K562 (cell line): Measurements from ENCODE around the gene FAM89B. TPM values are rescaled to one million over a fixed set of nuclear protein-coding genes. Genes with fewer than 3 reads are reported as not detected.

ENCODE experiments used
- ELF4 ChIP-seq: fragments of 450-650 bp; formaldehyde crosslinking; IDR thresholded peaks from 2 replicates; pipeline ENCODE4 v1.4.0; 2022; ENCODE audit warnings: missing genetic modification characterization
- ETV1 ChIP-seq: fragments of 450-650 bp; conservative IDR thresholded peaks from 2 replicates; pipeline ENCODE4 v1.6.1; 2016; ENCODE audit warnings: missing genetic modification characterization, control low read depth, low read depth, missing compliant biosample characterization
- ETV6 ChIP-seq, 3 experiments: fragments of 150-350 bp in 1 of 3; sonication (generic) in 1 of 3; formaldehyde crosslinking in 1 of 3; IDR thresholded peaks; 2 replicates each; pipeline versions ENCODE4 v1.6.1 to v1.8.0; 2014 to 2022; ENCODE audit warnings: borderline replicate concordance in 2 of 3, low read depth in 2 of 3, antibody characterized with exemption in 1 of 3, low read length in 1 of 3, mild to moderate bottlenecking in 1 of 3, missing genetic modification reagents in 1 of 3
- FOXM1 ChIP-seq, 2 experiments: fragments of 450-650 bp in 1 of 2; sonication (generic) in 1 of 2; formaldehyde crosslinking in 1 of 2; IDR thresholded peaks; 2 replicates each; pipeline versions ENCODE4 v1.6.1 to v1.9.0; 2017 to 2022; ENCODE audit warnings: low read depth in 2 of 2, mild to moderate bottlenecking in 2 of 2, missing genetic modification reagents in 1 of 2, moderate library complexity in 1 of 2
- HDAC2 ChIP-seq: fragments of 450-650 bp; IDR thresholded peaks from 2 replicates; pipeline ENCODE4 v1.6.1; 2016; ENCODE audit warnings: mild to moderate bottlenecking
- HMG20B ChIP-seq: fragments of 250-450 bp; sonication (Bioruptor Pico); IDR thresholded peaks from 2 replicates; pipeline ENCODE4 v1.5.0; 2021; ENCODE audit warnings: mild to moderate bottlenecking
- KAT2B ChIP-seq: IDR thresholded peaks from one replicate; pipeline ENCODE4 v1.6.1; 2012; ENCODE audit warnings: low read depth, mild to moderate bottlenecking, control low read depth, inconsistent platforms, low read length, moderate library complexity
- NFE2 ChIP-seq: IDR thresholded peaks from 2 replicates; pipeline ENCODE4 v1.6.1; 2014; ENCODE audit warnings: antibody characterized with exemption, low read depth
- PTBP1 ChIP-seq: fragments of 200-400 bp; formaldehyde crosslinking; IDR thresholded peaks from 2 replicates; pipeline ENCODE4 v1.6.1; 2017; ENCODE audit warnings: low read depth, low read length
- SMARCC2 ChIP-seq: fragments of 450-650 bp; IDR thresholded peaks from 2 replicates; pipeline ENCODE4 v1.6.1; 2017; ENCODE audit warnings: antibody characterized with exemption, moderate library complexity, mild to moderate bottlenecking, low read depth
- ZKSCAN8 ChIP-seq: fragments of 200-800 bp; sonication (Bioruptor generic); IDR thresholded peaks from 2 replicates; pipeline ENCODE4 v1.6.1; 2016; ENCODE audit warnings: missing genetic modification characterization, missing compliant biosample characterization
- ZNF12 ChIP-seq: sonication (generic); formaldehyde crosslinking; IDR thresholded peaks from 2 replicates; pipeline ENCODE4 v1.4.0; 2020; ENCODE audit warnings: mild to moderate bottlenecking, missing genetic modification reagents
- ZNF282 ChIP-seq: sonication (generic); formaldehyde crosslinking; IDR thresholded peaks from 2 replicates; pipeline ENCODE4 v1.8.1; 2023; ENCODE audit warnings: missing genetic modification reagents
- polyA plus RNA-seq, 8 experiments: library from polyadenylated mRNA; depleted of rRNA in 4 of 8; stranded (reverse) in 5 of 8; unstranded in 3 of 8; fragments of >200 nt; fragmentation: Nextera tagmentation in 2 of 8; fragmentation: Illumina TruSeq in 1 of 8; extraction: Ambion mirVana in 2 of 8; extraction: Trizol in 1 of 8; gene quantifications; 2 replicates each; pipeline versions ENCODE4 v1.2.1 to v1.2.3, GENCODE V29; 2011 to 2014; ENCODE audit warnings: inconsistent platforms in 1 of 8, missing spikeins in 1 of 8
- total RNA-seq, 7 experiments: library from RNA; depleted of rRNA in 6 of 7; stranded (reverse); fragments of >200 nt in 6 of 7; fragmentation: Illumina TruSeq in 2 of 7; extraction: Trizol in 2 of 7; gene quantifications; 2 replicates each; pipeline versions ENCODE4 v1.2.1 to v1.2.3, GENCODE V29; 2011 to 2021; ENCODE audit warnings: low replicate concordance in 1 of 7
- TF ChIP-seq, protein P1 (sequence below): fragments of 250-450 bp; sonication (Bioruptor Pico); IDR thresholded peaks from 2 replicates; pipeline ENCODE4 v1.8.0; 2021; ENCODE audit warnings: borderline replicate concordance, mild to moderate bottlenecking, moderate library complexity; ENCODE audit not compliant: poor library complexity, severe bottlenecking
- TF ChIP-seq, protein P2 (sequence below), 3 experiments: IDR thresholded peaks in 2 of 3; conservative IDR thresholded peaks in 1 of 3; 2 replicates each; pipeline ENCODE4 v1.5.1; 2011 to 2012; ENCODE audit warnings: low read length in 3 of 3, mild to moderate bottlenecking in 3 of 3, control low read depth in 2 of 3, improper control_type of control experiment in 1 of 3, inconsistent platforms in 1 of 3, low read depth in 1 of 3, mixed read lengths in 1 of 3, moderate library complexity in 1 of 3; ENCODE audit not compliant: insufficient read depth in 2 of 3

Gene FAM89B
- total and polyA plus RNA-seq, 9 of the 15 experiments (the other 6 are each of a cell fraction or from before 2014, with no cell fraction given): 0.32 to 27.6 (median 11.9) TPM

DNA sequence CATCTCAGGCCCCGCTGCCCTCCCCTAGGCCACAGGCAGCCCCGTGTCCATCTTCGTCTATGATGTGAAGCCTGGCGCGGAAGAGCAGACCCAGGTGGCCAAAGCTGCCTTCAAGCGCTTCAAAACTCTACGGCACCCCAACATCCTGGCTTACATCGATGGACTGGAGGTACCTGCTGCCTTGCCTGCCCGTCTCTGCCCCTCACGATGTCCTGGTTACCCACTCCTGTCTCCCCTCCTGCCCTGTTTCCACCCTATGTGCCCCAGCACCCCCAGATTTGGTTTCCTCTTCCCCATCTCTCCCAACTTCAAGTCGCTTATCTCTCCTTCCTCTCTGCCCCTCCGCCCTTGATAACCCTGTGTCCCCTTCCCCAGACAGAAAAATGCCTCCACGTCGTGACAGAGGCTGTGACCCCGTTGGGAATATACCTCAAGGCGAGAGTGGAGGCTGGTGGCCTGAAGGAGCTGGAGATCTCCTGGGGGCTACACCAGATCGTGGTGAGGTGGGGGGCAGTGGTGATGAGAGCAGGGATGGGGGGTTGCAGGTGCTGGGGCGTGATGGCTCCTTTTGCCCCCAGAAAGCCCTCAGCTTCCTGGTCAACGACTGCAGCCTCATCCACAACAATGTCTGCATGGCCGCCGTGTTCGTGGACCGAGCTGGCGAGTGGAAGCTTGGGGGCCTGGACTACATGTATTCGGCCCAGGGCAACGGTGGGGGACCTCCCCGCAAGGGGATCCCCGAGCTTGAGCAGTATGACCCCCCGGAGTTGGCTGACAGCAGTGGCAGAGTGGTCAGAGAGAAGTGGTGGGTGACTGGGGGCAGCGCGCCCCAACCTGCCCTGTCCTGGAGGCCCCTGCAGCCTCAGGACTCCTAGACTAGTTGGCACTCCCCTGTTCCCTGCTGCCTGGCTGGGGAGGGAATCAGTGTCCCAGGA is 46.5 kb upstream of the FAM89B start (continued):
- TF ChIP-seq, protein P1, sequence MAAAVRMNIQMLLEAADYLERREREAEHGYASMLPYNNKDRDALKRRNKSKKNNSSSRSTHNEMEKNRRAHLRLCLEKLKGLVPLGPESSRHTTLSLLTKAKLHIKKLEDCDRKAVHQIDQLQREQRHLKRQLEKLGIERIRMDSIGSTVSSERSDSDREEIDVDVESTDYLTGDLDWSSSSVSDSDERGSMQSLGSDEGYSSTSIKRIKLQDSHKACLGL (CRISPR knock-in tag): no peak
- TF ChIP-seq ETV6 (IDR thresholded peaks at IDR 0.05; ENCODE audit: borderline replicate concordance in 1 of 2, low read depth in 2 of 2, low read length in 1 of 2): no peak
- no peak for TF ChIP-seq ETV6 (CRISPR knock-in tag; IDR thresholded peaks at IDR 0.05; ENCODE audit: borderline replicate concordance)
- no peak for TF ChIP-seq ZNF282 (CRISPR knock-in tag)
- no peak for TF ChIP-seq ZNF12 (CRISPR knock-in tag)
- no peak for TF ChIP-seq PTBP1
- no peak for TF ChIP-seq FOXM1 (IDR thresholded peaks at IDR 0.05; ENCODE audit: low read depth)
- no peak for TF ChIP-seq FOXM1 (CRISPR knock-in tag; IDR thresholded peaks at IDR 0.05; ENCODE audit: low read depth)
- TF ChIP-seq ETV1 (tag): no peak
- no peak for TF ChIP-seq SMARCC2
- no peak for TF ChIP-seq NFE2
- TF ChIP-seq KAT2B: no peak
- no peak for TF ChIP-seq ELF4 (CRISPR knock-in tag)
- TF ChIP-seq, protein P2, sequence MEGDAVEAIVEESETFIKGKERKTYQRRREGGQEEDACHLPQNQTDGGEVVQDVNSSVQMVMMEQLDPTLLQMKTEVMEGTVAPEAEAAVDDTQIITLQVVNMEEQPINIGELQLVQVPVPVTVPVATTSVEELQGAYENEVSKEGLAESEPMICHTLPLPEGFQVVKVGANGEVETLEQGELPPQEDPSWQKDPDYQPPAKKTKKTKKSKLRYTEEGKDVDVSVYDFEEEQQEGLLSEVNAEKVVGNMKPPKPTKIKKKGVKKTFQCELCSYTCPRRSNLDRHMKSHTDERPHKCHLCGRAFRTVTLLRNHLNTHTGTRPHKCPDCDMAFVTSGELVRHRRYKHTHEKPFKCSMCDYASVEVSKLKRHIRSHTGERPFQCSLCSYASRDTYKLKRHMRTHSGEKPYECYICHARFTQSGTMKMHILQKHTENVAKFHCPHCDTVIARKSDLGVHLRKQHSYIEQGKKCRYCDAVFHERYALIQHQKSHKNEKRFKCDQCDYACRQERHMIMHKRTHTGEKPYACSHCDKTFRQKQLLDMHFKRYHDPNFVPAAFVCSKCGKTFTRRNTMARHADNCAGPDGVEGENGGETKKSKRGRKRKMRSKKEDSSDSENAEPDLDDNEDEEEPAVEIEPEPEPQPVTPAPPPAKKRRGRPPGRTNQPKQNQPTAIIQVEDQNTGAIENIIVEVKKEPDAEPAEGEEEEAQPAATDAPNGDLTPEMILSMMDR (IDR thresholded peaks at IDR 0.05 in 2 of 3, conservative IDR thresholded peaks at IDR 0.05 in 1 of 3; ENCODE audit: insufficient read depth in 2 of 3, low read depth in 1 of 3, low read length in 3 of 3): no peak
- TF ChIP-seq ZKSCAN8 (CRISPR knock-in tag): no peak
- TF ChIP-seq HMG20B: no peak
- TF ChIP-seq HDAC2: no peak
